Measurements from ENCODE around the gene MAPK11.

The MAPK11 gene

GRCh38 chr22:50307890-50308596 lies 37.9 kb upstream of the MAPK11 start:
- DNase-seq (ENCODE audit: low read depth): no peak

GRCh38 chr22:50306753-50307749 lies 36.9 kb upstream of the MAPK11 start, which contains the start of gene PLXNB2:
TSS of gene PLXNB2 (minus strand) at chr22:50307646. CDS start at chr22:50290584, 17,062 bp downstream.
- DNase-seq (ENCODE audit: low read depth): no peak

- DNase-seq (ENCODE audit: low read depth): no peak
Observed at GRCh38 chr22:50305923-50306566, 35.9 kb upstream of the MAPK11 start.

- DNase-seq (ENCODE audit: low read depth): no peak
Observed at GRCh38 chr22:50305393-50305922, 35.3 kb upstream of the MAPK11 start.

- no peak for DNase-seq (ENCODE audit: low read depth)
Observed at GRCh38 chr22:50304528-50305392, 34.6 kb upstream of the MAPK11 start.

GRCh38 chr22:50303848-50304527 lies 33.8 kb upstream of the MAPK11 start:
- DNase-seq (ENCODE audit: low read depth): no peak

- DNase-seq (ENCODE audit: low read depth): no peak
Observed at GRCh38 chr22:50303515-50303847, 33.3 kb upstream of the MAPK11 start.

- no peak for DNase-seq (ENCODE audit: low read depth)
Observed at GRCh38 chr22:50302564-50302963, 32.4 kb upstream of the MAPK11 start.

- no peak for DNase-seq (ENCODE audit: low read depth)
Observed at GRCh38 chr22:50302041-50302541, 31.9 kb upstream of the MAPK11 start.

GRCh38 chr22:50301581-50301991 lies 31.4 kb upstream of the MAPK11 start:
- no peak for DNase-seq (ENCODE audit: low read depth)

- DNase-seq (ENCODE audit: low read depth): no peak
Observed at GRCh38 chr22:50300620-50301257, 30.6 kb upstream of the MAPK11 start.

- no peak for DNase-seq (ENCODE audit: low read depth)
Observed at GRCh38 chr22:50299785-50300619, 29.8 kb upstream of the MAPK11 start.

- no peak for DNase-seq (ENCODE audit: low read depth)
Observed at GRCh38 chr22:50298937-50299784, 29.0 kb upstream of the MAPK11 start.

GRCh38 chr22:50298266-50298637 lies 28.1 kb upstream of the MAPK11 start:
- no peak for DNase-seq (ENCODE audit: low read depth)

- no peak for DNase-seq (ENCODE audit: low read depth)
Observed at GRCh38 chr22:50297510-50298265, 27.5 kb upstream of the MAPK11 start.

- no peak for DNase-seq (ENCODE audit: low read depth)
Observed at GRCh38 chr22:50296658-50297490, 26.7 kb upstream of the MAPK11 start.

- DNase-seq (ENCODE audit: low read depth): no peak
Observed at GRCh38 chr22:50294319-50294656, 24.1 kb upstream of the MAPK11 start.
